GM13977 (cell line): ENCODE measurements around the gene COL13A1.

Experiments used
- DNase-seq: peaks from one replicate; pipeline ENCODE4 v3.0.0; 2012; ENCODE audit warnings: low spot score
- in situ Hi-C: fragments of 300-500 bp; cut with MboI; formaldehyde crosslinking; loops from one replicate; pipeline ENCODE4 v1.12.0; 2022; ENCODE audit warnings: low sequenced_read_pairs, low pct_unique_long_range_greater_than_20kb, mixed read lengths, inconsistent platforms; ENCODE audit not compliant: unreplicated experiment
- TF ChIP-seq, protein P1 (sequence below): IDR thresholded peaks from 2 replicates; pipeline ENCODE4 v1.5.1; 2012; ENCODE audit warnings: mild to moderate bottlenecking, control low read depth; ENCODE audit not compliant: insufficient read depth; ENCODE audit errors: extremely low read depth, missing control alignments

The COL13A1 gene

DNA sequence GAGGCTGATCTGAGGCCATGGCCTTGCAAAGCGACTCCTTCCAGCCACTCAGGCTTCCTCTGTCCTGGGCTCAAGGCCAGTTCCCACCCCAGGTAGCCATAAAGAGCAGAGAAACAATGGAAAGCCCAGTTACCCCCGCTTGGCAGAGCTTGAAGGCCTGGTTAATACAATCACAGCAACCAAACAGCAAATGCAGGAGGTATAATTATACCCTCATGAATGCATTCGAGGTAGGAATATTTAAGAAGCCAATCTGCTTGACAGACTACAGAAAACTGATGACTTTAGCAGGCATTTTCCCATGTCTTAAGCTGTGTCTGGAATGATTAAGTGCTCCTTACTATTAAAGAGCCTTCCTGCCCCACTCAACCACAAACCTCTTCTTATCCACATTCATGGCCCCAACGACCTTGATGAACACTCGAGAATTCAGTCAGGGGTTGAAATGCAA is 136.9 kb downstream of the COL13A1 start:
- TF ChIP-seq, protein P1, sequence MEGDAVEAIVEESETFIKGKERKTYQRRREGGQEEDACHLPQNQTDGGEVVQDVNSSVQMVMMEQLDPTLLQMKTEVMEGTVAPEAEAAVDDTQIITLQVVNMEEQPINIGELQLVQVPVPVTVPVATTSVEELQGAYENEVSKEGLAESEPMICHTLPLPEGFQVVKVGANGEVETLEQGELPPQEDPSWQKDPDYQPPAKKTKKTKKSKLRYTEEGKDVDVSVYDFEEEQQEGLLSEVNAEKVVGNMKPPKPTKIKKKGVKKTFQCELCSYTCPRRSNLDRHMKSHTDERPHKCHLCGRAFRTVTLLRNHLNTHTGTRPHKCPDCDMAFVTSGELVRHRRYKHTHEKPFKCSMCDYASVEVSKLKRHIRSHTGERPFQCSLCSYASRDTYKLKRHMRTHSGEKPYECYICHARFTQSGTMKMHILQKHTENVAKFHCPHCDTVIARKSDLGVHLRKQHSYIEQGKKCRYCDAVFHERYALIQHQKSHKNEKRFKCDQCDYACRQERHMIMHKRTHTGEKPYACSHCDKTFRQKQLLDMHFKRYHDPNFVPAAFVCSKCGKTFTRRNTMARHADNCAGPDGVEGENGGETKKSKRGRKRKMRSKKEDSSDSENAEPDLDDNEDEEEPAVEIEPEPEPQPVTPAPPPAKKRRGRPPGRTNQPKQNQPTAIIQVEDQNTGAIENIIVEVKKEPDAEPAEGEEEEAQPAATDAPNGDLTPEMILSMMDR: no peak
- DNase-seq: no peak
- in situ Hi-C loops: no loop called here

DNA sequence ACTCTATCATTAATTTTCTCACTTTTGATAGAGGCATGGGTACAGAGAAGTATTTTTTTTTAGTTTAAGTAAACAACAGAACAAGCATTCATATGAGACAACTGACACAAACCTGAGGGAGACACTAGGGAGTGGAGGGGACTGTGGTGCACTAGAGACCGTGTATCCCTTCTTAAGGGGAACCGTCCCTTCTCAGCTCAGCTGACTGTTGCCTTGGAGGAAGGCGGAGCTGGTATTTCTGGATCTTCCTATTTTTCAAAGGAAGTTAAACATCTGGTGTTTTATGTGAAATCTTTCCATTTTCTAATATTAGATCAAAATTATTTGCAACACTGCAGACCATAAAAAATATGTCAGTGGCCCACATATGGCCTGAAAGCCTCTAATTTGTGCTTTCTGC is 137.4 kb downstream of the COL13A1 start:
- no peak for DNase-seq
- in situ Hi-C loops: no loop called here
- TF ChIP-seq, protein P1: no peak

DNA sequence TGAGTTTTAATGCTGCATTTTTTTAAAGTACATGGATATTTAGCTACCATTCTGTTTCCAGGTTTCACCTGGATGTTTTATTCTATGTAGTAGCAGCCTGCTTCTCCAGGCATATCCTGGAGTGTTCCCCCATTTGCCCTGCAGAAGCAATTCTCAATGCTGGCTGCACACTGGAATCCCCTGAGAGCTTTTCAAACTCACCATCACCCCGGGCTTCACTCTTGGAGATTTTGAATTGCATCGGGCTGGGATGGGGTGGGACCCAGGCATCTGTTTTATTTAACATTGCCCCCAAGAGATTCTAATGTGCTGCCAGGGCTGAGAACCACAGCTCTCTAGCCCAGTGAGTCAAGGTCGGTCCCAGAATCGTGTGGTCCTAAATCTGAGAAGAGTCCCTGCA is 137.8 kb downstream of the COL13A1 start:
- in situ Hi-C loops: no loop called here
- TF ChIP-seq, protein P1: no peak
- no peak for DNase-seq

DNA sequence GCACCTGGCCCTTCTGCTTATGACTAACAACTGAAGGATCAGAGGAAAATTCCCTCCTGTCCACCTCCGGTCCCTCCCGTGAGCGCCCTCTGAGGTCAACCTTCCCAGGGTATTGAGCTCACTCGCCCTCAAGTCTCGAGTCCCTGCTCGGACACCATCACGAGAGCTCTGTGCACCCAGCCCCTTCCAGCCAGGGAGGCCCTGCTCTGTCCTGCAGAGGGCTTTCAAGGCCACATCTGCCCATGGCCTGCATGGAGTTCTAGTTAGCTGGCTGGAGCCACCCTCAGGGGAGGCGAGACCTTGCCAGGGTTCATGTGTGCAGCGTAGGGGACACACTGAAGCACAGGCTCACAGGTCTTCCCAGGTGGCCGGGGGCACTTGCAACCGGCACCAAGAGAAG is 140.0 kb downstream of the COL13A1 start:
- TF ChIP-seq, protein P1: no peak
- in situ Hi-C loops: no loop called here
- no peak for DNase-seq

DNA sequence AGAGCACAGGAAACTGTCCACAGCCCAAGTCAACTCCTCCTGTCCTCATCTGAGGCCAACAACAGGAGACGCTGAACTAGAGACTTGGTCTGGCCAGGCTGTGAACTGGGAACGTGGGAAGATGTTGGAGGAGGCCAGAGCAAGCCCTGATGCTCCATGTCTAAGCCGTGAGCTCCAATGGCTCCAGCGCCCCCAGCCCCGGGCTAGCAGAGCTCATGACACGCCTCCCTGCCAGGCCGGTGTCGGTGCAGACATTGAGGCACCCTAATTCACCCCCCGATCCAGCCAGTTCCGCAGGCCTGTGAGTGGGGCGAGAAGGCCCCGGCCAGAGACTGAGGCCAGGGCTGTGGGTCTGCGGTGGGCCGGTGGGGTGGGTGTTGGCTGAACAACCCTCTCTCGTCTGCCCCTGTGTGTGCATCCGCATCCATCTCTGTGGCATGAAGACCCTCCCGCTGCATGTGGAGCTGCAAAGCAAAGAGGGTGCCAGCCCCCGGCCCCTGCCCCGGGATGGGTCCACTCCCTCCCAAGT is 141.7 kb downstream of the COL13A1 start:
- DNase-seq: no peak
- in situ Hi-C loops: no loop called here
- TF ChIP-seq, protein P1: no peak

DNA sequence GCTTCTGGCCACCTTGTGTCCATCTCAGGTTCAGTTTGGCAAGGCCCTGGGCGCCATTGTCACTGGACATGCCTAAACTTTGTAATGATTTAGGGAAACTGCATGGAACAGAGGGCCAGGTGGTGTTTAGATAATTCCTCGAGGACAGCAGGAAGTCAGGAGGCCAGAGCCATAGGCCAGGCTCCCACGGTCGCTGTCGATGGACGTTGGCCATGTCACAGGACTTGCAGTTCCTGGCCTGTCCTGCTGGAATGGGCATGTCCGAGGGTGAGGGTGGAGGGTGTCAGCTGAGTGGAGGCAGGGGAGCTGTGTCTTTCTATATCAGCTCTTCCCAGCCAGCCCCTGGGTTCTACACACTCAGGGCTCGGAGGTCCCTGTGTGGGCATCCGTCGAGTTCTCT is 143.1 kb downstream of the COL13A1 start:
- in situ Hi-C loops: no loop called here
- TF ChIP-seq, protein P1: no peak
- DNase-seq: no peak

DNA sequence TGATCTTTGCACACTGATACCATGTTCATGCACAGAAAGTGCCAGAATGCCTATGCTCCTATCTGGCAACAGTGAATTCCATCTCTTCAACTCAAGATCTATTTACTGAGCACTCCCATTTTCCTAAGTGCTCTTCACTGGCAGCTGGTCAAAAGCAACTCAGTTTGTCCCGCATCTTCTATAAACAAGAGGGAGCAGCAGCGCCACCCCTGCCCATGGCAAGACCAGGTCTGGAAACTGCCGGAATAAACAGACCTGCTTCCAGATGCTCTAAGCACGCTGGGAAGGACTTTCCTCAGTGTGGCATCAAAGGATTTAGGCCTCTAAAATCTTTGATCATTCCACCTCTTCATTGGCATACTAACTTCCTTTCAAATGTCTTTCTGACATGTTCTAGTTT is 146.6 kb downstream of the COL13A1 start:
- in situ Hi-C loops: no loop called here
- no peak for DNase-seq
- TF ChIP-seq, protein P1: no peak
